OCI-LY7 (cell line): ENCODE data around the gene SELENOT.

Source experiments
- CTCF ChIP-seq: fragments of 200-600 bp; sonication (generic); conservative IDR thresholded peaks from 2 replicates; pipeline ENCODE4 v1.5.1; 2014; ENCODE audit warnings: mild to moderate bottlenecking, antibody characterized with exemption, low read length, moderate library complexity, mixed read lengths
- EZH2phosphoT487 ChIP-seq: fragments of 200-600 bp; sonication (generic); IDR thresholded peaks from 2 replicates; pipeline ENCODE4 v1.6.1; 2018; ENCODE audit warnings: low read depth, borderline replicate concordance, mild to moderate bottlenecking, mixed run types, antibody characterized with exemption, low read length, moderate library complexity, mixed read lengths

GRCh38 chr3:150602426-150603152 is 532 bp upstream of the SELENOT start:
- TF ChIP-seq CTCF = no peak
- no peak for TF ChIP-seq EZH2phosphoT487
